ENCODE measurements around the gene MLX. TPM values are rescaled to one million over a fixed set of nuclear protein-coding genes. Genes with fewer than 3 reads are reported as not detected.

MLX gene
- total and polyA plus RNA-seq, 10 of the 15 experiments (the other 5 are each of a cell fraction or from before 2014, with no cell fraction given) = 34.4 to 65.0 (median 44.4) TPM

- RAD21 ChIA-PET (ENCODE audit: unreplicated experiment) = no interaction called here
- intact Hi-C loops (cut with micrococcal nuclease; ENCODE audit: unreplicated experiment) (no loop called here), in situ Hi-C loops (cut with MboI) (loop anchor here (5.0 kb wide), 1 partner anchor 90 kb away; no protein-coding TSS in a partner anchor)
- Histone ChIP-seq H3K9ac (ENCODE audit: control insufficient read depth, insufficient read depth, low read length) (no peak overlapping the region), H3K79me2 (ENCODE audit: control insufficient read depth, insufficient read depth, low read length) (no peaks in the 10 kb centered on the region), H3K4me1 (ENCODE audit: control insufficient read depth, insufficient read depth, low read length) (peaks cover 2% of the 10 kb centered on the region; the same call in 1 of the 2 replicates), H4K20me1 (ENCODE audit: control insufficient read depth, insufficient read depth) (no peaks in the 10 kb centered on the region; the same call in 1 of the 2 replicates), H2AFZ (ENCODE audit: control insufficient read depth, low read depth, low read length) (no peak overlapping the region), H3K4me2 (ENCODE audit: control insufficient read depth, insufficient read depth) (no peak overlapping the region), H3K27ac (ENCODE audit: control insufficient read depth, insufficient read depth) (no peak overlapping the region), H3K9me3 (replicated peaks; ENCODE audit: control insufficient read depth, insufficient read depth, low read length) (no peaks in the 10 kb centered on the region), H3K27me3 (replicated peaks in 1 of 2; ENCODE audit: control insufficient read depth in 2 of 2, insufficient read depth in 2 of 2, low read length in 1 of 2) (no peaks in the 10 kb centered on the region), H3K36me3 (ENCODE audit: control insufficient read depth in 2 of 2, insufficient read depth in 2 of 2, low read length in 1 of 2) (peaks cover 4 to 6% of the 10 kb centered on the region in 2 experiments; a peak in 3 of 4 replicates), H3K4me3 (no peak overlapping the region)
- BruUV-seq (replicated peaks) = no TSS peak
- POLR2A ChIA-PET = no interaction called here
- 86% methylated on average over 9 of the region's 9 CpGs for WGBS (ENCODE audit: insufficient coverage, insufficient replicate concordance, low lambda C conversion rate, missing lambda C conversion rate)
- SMC1A ChIA-PET (ENCODE audit: uncharacterized antibody, unreplicated experiment) = no interaction called here
- no peak for FAIRE-seq
- DNase-seq (ENCODE audit: low read depth, low spot score) = no peak
- no peak for TF ChIP-seq MXI1 (IDR thresholded peaks at IDR 0.05; ENCODE audit: low read depth, low read length)
- TF ChIP-seq MTA2 (IDR thresholded peaks at IDR 0.05; ENCODE audit: low read depth) = no peak
- TF ChIP-seq SIX5 (IDR thresholded peaks at IDR 0.05; ENCODE audit: low read depth, low read length, severe bottlenecking) = no peak
- TF ChIP-seq ZNF622 (IDR thresholded peaks at IDR 0.05) = no peak
- no peak for TF ChIP-seq NR2C1 (IDR thresholded peaks at IDR 0.05)
- TF ChIP-seq ATF3 (IDR thresholded peaks at IDR 0.05; ENCODE audit: borderline replicate concordance, extremely low read depth, low read depth, low read length) = no peak
- no peak for TF ChIP-seq NBN (IDR thresholded peaks at IDR 0.05)
- ATAC-seq = no peak
- CTCF ChIA-PET = interaction anchor here (1.4 kb wide), 1 partner anchor 119 kb away, joined by 4 read pairs; no protein-coding TSS in a partner anchor
Measured at GRCh38 chr17:42522263-42522790, 44.6 kb upstream of the MLX start.
